Activated CD4-positive, alpha-beta T cell treated with anti-CD3 and anti-CD28 coated beads, Interleukin-2, Interleukin-4, amounts not matched to agents 100 ng/mL and 50 ng/mL, durations not matched to agents 16 hours and 8 hours (primary cell): ENCODE data around the gene FOXP3.
A peak's percentile ranks its signal among the peaks of the same experiment; 100 is the strongest.

Source experiments
- DNase-seq: peaks from one replicate; pipeline ENCODE4 v3.0.0-alpha.2; 2020; ENCODE audit warnings: low spot score

Gene FOXP3

DNA sequence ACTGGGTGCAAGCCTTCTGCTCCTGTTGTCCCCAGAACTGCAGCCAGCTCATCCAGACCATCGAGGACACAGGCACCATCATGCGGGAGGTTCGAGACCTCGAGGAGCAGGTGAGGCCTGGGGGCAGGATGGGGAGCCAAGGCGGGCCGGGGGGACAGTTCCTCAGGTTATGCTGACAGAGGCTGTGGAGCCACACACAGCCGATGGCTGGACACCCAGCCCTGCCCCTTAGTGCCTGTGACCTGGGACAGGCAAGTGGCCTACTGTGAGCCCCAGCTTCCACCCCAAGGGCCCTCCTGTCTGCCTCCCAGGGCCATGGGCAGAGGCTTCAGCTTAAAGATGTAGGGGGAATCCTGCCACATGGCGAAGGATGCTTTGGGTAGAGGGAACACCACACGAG lies 14.9 kb downstream of the FOXP3 start:
- no peak for DNase-seq

GRCh38 chrX:49249071-49249470 lies 15.4 kb downstream of the FOXP3 start:
- no peak for DNase-seq

DNA sequence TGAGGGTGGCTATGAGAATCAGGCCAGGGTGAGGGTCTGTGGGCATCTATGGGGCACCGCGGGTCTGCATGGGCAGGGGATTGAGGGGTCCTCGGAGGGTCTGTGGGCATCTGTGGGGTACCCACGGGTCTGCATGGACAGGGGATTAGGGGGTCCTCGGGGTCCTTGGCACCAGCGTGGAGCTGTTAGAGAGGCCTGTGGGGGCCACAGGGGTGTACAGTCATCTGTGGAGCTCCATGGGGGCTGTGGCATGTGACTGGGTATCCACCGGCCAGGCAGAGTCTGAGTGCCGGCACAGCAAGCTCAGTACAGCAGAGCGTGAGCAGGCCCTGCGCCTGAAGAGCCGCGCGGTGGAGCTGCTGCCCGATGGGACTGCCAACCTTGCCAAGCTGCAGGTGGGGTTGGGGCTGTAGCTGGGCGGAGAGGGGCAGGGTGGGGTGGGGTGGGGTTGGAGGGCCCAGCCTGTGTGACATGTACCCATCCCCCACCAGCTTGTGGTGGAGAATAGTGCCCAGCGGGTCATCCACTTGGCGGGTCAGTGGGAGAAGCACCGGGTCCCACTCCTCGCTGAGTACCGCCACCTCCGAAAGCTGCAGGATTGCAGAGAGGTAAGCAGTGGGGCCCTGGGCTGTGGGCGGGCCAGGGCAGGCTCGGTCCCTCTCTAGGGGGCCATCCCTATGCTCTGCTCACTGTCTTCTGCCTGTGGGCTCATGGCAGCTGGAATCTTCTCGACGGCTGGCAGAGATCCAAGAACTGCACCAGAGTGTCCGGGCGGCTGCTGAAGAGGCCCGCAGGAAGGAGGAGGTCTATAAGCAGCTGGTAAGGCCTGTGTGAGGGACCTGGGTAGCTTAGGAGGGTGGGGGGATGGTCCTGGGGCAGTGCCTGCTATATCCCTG lies 16.3 kb downstream of the FOXP3 start:
- no peak for DNase-seq

GRCh38 chrX:49247346-49247745 lies 17.2 kb downstream of the FOXP3 start:
- no peak for DNase-seq

DNA sequence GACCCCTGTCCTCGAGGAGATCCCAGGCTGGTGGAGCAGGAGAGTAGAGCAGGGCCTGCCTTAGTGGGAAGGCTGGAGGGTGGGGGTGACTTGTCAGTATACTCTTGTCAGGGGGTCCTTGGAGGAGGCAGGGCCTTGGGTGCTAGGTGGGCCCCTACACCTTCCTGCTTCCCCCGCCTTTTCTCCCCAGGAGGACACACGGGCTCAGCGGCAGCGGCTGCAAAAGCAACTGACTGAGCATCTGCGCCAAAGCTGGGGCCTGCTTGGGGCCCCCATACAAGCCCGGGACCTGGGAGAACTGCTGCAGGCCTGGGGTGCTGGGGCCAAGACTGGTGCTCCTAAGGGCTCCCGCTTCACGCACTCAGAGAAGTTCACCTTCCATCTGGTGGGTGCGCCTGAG lies 18.0 kb downstream of the FOXP3 start:
- no peak for DNase-seq

GRCh38 chrX:49244207-49244606 lies 20.3 kb downstream of the FOXP3 start:
- DNase-seq = no peak

DNA sequence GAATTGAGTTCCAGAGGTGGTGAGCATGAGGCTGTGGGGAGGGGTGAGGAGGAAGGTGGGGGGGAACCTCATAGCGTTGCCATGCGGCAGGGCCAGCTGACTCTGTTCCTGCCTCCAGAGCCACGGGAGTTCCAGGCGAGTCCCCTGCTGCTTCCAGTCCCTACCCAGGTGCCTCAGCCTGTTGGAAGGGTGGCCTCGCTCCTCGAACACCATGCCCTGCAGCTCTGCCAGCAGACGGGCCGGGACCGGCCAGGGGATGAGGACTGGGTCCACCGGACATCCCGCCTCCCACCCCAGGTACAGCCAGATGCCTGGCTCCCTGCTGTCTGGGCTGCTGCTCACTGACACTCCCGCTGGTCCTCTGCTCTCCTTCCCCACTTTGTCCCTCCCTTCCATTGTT lies 21.3 kb downstream of the FOXP3 start:
- no peak for DNase-seq

DNA sequence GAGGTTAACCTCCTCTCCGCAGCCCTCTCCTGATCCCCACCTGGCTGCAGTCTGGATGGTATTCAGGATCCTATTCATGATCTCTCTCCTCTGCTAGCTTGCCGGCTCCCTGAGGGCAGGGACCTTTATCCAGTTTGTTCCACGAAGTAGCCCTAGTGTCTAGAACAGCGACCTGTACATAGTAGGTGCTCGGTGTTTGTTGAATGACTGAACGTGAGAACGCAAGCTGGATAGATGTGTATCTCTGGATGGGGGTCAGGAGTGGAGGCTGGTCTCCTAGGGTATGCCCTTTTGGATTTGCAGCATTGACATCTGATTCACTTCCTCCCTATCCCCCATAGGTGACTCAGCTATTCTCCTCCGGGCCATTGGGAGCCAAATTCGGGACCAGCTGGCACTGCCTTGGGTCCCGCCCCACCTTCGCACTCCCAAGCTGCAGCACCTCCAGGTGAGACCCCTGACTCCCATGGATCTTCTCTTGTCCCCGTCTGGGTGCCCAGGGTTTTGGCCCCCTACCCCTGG lies 21.9 kb downstream of the FOXP3 start:
- no peak for DNase-seq

- no peak for DNase-seq
Measured at GRCh38 chrX:49238735-49239134, 25.8 kb downstream of the FOXP3 start.

DNA sequence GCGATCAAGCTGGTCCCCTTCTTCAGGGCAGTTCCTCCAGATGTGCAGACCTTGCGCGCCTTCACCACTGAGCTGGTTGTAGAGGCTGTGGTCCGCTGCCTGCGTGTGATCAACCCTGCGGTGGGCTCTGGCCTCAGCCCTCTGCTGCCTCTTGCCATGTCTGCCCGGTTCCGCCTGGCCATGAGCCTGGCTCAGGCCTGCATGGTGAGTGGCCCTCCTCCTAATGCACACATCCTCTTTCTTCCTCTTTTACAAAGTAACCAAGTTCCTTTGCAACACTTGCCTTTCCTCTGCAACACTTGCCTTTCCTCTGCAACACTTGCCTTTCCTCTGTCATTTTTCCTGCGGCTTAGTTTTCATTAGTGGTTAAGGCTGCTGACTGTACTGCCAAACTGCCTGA lies 27.4 kb downstream of the FOXP3 start:
- no peak for DNase-seq

- DNase-seq = no peak
Measured at GRCh38 chrX:49233887-49234555, 30.5 kb downstream of the FOXP3 start.

DNA sequence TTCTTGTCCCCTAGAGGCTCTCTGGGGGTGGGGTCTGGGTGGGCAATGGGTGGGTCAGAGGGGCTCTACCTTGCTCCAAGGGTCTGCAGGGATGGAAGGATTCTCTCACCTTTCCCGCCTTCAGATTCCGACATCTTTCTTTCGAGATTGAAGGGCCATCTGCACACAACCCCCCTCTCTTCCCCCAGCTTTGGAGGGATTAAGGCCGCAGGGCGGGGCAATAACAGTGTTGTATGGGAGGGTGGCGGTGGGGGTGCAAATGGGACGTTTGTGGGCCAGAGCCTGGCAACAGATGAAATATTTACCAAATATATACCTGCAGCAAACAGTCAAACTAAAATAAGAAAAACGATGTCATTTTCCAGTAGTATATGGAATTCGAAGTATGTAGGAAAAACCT lies 31.3 kb downstream of the FOXP3 start, which contains the start of gene CACNA1F:
Gene CACNA1F, minus strand, starts transcription at position 165 of the 400 bp plus-strand sequence. Its CDS starts 31 bp downstream, at position 134.
- no peak for DNase-seq

DNA sequence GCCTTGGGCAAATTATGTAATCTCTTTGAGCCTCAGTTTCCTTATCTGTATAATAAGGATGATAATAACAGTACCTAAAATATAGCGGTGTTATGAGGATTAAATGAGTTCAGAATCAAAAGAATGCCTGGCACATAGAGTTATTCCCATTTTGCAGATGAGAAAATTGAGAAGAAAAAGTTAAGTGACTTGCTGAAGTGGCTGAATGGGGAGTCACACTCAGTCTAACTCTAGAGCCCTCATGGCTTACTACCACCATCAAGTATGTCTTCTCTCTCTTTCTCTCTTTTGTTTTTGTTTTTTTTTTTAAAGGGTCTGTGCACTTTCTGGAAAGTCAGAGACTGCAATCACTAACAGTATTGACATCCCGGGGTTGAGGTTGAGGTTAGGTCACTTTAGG lies 32.0 kb downstream of the FOXP3 start:
- DNase-seq = no peak

DNA sequence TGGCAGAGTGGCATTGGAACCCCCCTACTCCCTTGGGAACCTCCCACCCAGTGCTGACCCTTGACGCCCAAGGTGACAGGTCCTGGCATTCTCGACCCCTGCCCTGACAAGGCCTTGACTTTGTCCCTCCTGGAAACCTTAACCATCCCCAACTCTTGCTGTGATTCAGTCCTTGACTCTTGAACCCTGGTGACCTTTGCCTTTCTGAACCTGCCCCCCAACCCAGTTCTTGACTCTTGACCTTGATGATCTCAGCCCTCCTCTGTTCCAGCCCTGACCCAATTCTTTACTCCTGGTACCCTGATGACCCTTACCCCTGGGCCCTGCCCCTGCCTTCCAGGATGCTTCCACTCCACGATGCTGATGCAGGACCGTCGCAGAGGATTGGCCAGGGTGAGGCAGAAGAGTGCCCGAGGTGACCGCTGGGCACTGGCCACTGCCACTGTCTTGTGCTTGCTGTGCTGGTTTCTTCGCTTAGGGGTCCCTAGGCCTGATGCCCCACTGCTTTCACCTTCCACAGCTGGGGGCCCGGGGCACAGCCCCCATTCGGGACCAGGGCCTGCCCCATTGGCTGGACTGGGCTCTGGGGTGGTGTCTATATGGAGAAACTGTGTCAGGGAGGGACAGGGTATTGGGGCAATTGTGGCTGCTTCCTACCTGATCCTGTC lies 33.0 kb downstream of the FOXP3 start:
- DNase-seq = no peak

GRCh38 chrX:49230500-49231232 lies 33.8 kb downstream of the FOXP3 start:
- peak; percentile 38 for DNase-seq

GRCh38 chrX:49228185-49228584 lies 36.3 kb downstream of the FOXP3 start:
- no peak for DNase-seq

DNA sequence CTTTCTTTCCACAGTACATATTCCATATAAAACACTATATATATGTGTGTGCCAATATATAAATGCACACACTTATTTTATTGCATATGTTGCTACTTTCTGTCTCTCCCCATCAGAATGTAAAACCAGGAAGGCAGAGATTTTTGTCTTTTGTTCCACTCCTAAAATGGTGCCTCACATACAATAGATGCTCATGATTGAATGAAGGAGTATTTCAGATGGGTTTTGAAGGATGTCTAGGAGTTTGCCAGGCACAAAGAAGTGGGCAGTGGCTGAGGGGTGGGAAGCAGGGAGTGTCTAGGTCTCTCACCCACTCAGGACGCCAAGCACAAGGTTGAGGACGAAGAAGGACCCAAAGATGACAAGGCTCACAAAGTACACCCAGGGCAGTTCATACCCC lies 36.8 kb downstream of the FOXP3 start:
- DNase-seq = no peak

- no peak for DNase-seq
Measured at GRCh38 chrX:49226946-49227345, 37.6 kb downstream of the FOXP3 start.

- no peak for DNase-seq
Measured at GRCh38 chrX:49225858-49226257, 38.7 kb downstream of the FOXP3 start.

GRCh38 chrX:49221868-49222267 lies 42.6 kb downstream of the FOXP3 start:
- no peak for DNase-seq

GRCh38 chrX:49220100-49220499 lies 44.4 kb downstream of the FOXP3 start:
- DNase-seq = no peak

DNA sequence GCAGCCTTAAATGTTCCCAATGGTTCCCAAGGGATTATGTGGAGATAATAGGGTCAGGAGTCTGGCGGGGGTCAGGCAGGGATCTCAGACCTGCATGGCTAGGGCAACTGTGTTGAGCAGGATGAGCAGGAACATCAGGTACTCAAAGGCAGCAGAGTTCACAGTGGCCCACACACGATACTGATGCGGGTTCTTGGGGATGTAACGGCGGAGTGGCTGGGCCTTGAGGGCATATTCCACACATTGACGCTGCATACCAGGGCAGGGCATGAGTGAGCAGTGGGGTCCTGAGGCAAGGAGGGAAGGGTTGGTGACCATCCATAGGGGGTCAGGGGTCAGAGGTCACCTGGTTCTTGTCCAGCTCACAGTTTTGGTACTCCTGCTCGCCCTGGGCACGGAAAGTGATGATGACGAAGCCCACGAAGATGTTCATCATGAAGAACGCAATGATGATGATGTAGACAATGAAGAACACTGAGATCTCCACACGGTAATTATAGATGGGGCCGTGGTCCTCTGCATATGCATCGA lies 49.4 kb downstream of the FOXP3 start:
- no peak for DNase-seq
